CD8-positive, alpha-beta memory T cell (primary cell): ENCODE data around the gene ABHD13. TPM values are rescaled to one million over a fixed set of nuclear protein-coding genes. Genes with fewer than 3 reads are reported as not detected.

Experiments
- CTCF ChIA-PET: fragments of 350-600 bp; sonication (Branson Sonifier 250); formaldehyde crosslinking; loops from one replicate; lab custom pipeline; 2021; ENCODE audit warnings: antibody characterized with exemption; lab: Charles Lee
- POLR2A ChIA-PET: fragments of 350-600 bp; sonication (Branson Sonifier 250); formaldehyde crosslinking; loops from one replicate; lab custom pipeline; 2021; ENCODE audit warnings: antibody characterized with exemption; lab: Charles Lee
- DNase-seq, 5 donors: peaks; one replicate each; pipeline versions ENCODE4 v3.0.0 to v3.0.0-alpha.2; 2020 to 2022; ENCODE audit warnings: mixed read lengths in 1 of 5
- H3K27ac ChIP-seq: one replicate; pipeline ENCODE4 v1.7.0; 2013; ENCODE audit warnings: low read depth, mild to moderate bottlenecking, low read length, moderate library complexity
- H3K27me3 ChIP-seq: 2 replicates; pipeline ENCODE4 v1.7.0; 2013; ENCODE audit warnings: low read length, mild to moderate bottlenecking; ENCODE audit not compliant: insufficient read depth, poor library complexity, severe bottlenecking
- H3K36me3 ChIP-seq: 2 replicates; pipeline ENCODE4 v1.7.0; 2013; ENCODE audit warnings: mild to moderate bottlenecking, low read length, moderate library complexity; ENCODE audit not compliant: insufficient read depth
- H3K4me1 ChIP-seq: 2 replicates; pipeline ENCODE4 v1.7.0; 2013; ENCODE audit warnings: mild to moderate bottlenecking, low read length, moderate library complexity; ENCODE audit not compliant: insufficient read depth
- H3K4me3 ChIP-seq: 2 replicates; pipeline ENCODE4 v1.7.0; 2013; ENCODE audit warnings: mild to moderate bottlenecking, low read length
- H3K9me3 ChIP-seq: 2 replicates; pipeline ENCODE4 v1.7.0; 2013; ENCODE audit warnings: mild to moderate bottlenecking, low read length
- H3K27ac Mint-ChIP-seq, 8 donors: one replicate each; pipeline ENCODE4 v1.8.0; 2020 to 2021; ENCODE audit warnings: mixed read lengths in 8 of 8, mild to moderate bottlenecking in 6 of 8, inconsistent platforms in 3 of 8, moderate library complexity in 3 of 8
- H3K27me3 Mint-ChIP-seq, 2 donors: one replicate each; pipeline ENCODE4 v1.8.0; 2020 to 2021; ENCODE audit warnings: mixed read lengths in 2 of 2, mild to moderate bottlenecking in 1 of 2, moderate library complexity in 1 of 2
- H3K36me3 Mint-ChIP-seq, 3 donors: one replicate each; pipeline ENCODE4 v1.8.0; 2020 to 2021; ENCODE audit warnings: mixed read lengths in 3 of 3, inconsistent platforms in 1 of 3, mild to moderate bottlenecking in 1 of 3
- H3K4me1 Mint-ChIP-seq, 3 donors: one replicate each; pipeline ENCODE4 v1.8.0; 2020 to 2021; ENCODE audit warnings: mixed read lengths in 3 of 3, inconsistent platforms in 1 of 3, mild to moderate bottlenecking in 1 of 3
- H3K4me3 Mint-ChIP-seq, 7 donors: one replicate each; pipeline ENCODE4 v1.8.0; 2020 to 2021; ENCODE audit warnings: mixed read lengths in 7 of 7, mild to moderate bottlenecking in 6 of 7, moderate library complexity in 4 of 7, inconsistent platforms in 2 of 7
- H3K9me3 Mint-ChIP-seq, 5 donors: one replicate each; pipeline ENCODE4 v1.8.0; 2020 to 2022; ENCODE audit warnings: mixed read lengths in 5 of 5, mild to moderate bottlenecking in 3 of 5, moderate library complexity in 2 of 5, inconsistent platforms in 1 of 5
- polyA plus RNA-seq: library from polyadenylated mRNA; unstranded; fragments of 300-500 nt; fragmentation: Illumina TruSeq; gene quantifications from one replicate; pipeline ENCODE4 v1.2.3, GENCODE V29; 2021
- total RNA-seq, 2 experiments: library from RNA; stranded (reverse); gene quantifications; one replicate each; pipeline ENCODE4 v1.2.3, GENCODE V29; 2021

The ABHD13 gene
- total and polyA plus RNA-seq, 3 experiments from 2014 or later = 6.9 to 10.3 (median 7.4) TPM

DNA sequence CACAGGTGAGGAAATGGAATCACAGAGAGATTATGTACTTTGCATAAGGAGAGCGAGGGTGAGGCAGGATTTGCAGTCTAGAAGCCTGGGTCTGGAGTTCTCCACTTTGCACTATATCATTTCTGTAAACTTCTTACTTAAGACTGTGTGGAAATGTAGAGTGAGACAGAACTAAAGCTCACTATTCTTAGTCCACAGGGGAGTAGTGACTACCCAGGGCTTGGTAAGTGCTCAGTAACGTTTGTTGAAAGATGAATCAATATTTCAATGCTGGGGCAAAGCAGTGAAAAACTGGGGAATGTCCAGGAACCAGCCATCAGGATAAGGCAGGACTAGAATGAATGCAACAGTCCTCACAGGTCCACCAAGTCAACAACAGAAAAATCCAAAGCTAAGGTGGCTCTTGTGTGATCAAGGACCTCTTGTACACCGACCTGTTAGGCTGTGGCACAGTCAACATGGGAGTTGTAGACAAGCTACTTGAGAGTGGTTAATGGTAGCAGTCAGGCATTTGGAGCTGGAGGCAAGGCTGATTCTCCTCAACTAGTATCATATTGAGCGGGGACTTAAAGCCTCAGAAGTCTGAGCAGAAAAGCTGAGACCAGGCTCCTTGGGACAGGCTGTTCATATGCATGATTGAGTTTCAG is 50.4 kb downstream of the ABHD13 start:
- CTCF ChIA-PET = interaction anchor here (0.7 to 1.4 kb wide), 2 partner anchors 10 to 54 kb away, joined by 3 to 4 read pairs; no protein-coding TSS in a partner anchor
- Mint-ChIP-seq H3K9me3 (no peaks in the 10 kb centered on the region), H3K36me3 (peaks cover 2 to 3% (median 2%) of the 10 kb centered on the region in 3 donors), H3K4me3 (peak overlapping the region in 6 of 7 donors; percentile 21 to 37 (median 28)), H3K4me1 (peaks cover 34 to 56% (median 44%) of the 10 kb centered on the region in 3 donors), H3K27me3 (no peaks in the 10 kb centered on the region), H3K27ac (peak overlapping the region; percentile 16 to 89 (median 78))
- H3K4me1 ChIP-seq = peaks cover 9% of the 10 kb centered on the region
- no peak for DNase-seq
- no peak overlapping the region for H3K4me3 ChIP-seq
- POLR2A ChIA-PET = no interaction called here
- H3K36me3 ChIP-seq = no peaks in the 10 kb centered on the region
- no peaks in the 10 kb centered on the region for H3K9me3 ChIP-seq
- H3K27me3 ChIP-seq = no peaks in the 10 kb centered on the region
- H3K27ac ChIP-seq = no peak overlapping the region

DNA sequence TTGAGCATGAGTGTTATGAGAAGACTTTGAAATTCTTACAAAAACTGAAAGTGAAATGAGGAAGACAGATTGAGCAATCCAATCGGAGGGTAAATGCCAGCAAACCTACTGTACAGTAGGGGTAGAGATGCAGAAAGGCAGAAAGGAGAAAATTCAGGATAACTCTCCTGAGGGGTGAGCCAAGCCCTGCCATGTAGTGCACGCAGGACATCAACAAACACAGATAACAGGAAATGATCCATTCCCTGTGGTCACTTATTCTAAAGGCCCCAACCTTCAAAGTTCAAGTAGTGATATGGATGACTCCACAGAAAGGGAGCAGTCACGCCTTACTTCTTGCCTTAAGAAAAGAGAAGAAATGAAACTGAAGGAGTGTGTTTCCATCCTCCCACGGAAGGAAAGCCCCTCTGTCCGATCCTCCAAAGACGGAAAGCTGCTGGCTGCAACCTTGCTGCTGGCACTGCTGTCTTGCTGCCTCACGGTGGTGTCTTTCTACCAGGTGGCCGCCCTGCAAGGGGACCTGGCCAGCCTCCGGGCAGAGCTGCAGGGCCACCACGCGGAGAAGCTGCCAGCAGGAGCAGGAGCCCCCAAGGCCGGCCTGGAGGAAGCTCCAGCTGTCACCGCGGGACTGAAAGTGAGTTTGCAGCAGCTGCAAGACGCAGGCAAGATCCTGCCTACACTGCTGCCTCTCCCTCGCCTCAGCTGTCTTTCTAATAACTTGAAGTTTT is 51.6 kb downstream of the ABHD13 start, which contains the start of gene TNFSF13B:
TNFSF13B (plus strand) TSS at position 118 of the 728 bp plus-strand sequence; CDS start at position 296, 178 bp downstream.
- H3K4me3 ChIP-seq = peak within 1 kb of the TSS; percentile 61
- POLR2A ChIA-PET = no interaction called here
- H3K27me3 Mint-ChIP-seq = no peaks in the 10 kb centered on the region

DNA sequence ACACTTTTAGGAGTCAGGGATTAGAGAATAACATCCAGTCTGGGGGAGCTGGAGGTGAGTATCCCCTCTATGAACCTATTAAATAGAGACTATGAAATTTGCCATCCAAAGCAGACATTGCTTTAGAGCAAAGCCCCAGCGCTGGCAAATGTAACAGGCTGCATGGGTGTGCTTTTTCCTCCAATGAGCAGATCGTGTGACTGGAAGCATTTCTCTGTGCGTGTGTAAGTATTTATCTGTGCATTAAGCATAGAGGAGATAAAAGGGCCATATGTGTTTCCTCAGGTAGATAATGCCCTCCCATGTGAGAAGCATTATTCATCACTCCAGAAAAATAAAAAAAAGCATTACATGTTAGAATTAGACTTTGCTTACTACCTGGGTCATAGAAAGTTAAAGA is 52.2 kb downstream of the ABHD13 start:
- Mint-ChIP-seq H3K4me3 (peak overlapping the region; percentile 87 to 93 (median 87)), H3K9me3 (no peaks in the 10 kb centered on the region), H3K27ac (peak overlapping the region; percentile 78 to 96 (median 91)), H3K4me1 (peaks cover 34 to 59% (median 44%) of the 10 kb centered on the region in 3 donors), H3K36me3 (peaks cover 0 to 3% (median 0%) of the 10 kb centered on the region in 3 donors), H3K27me3 (no peaks in the 10 kb centered on the region)
- Histone ChIP-seq H3K36me3 (no peaks in the 10 kb centered on the region), H3K9me3 (no peaks in the 10 kb centered on the region), H3K4me3 (peak overlapping the region; percentile 61), H3K4me1 (peaks cover 9% of the 10 kb centered on the region), H3K27me3 (no peaks in the 10 kb centered on the region), H3K27ac (no peak overlapping the region)
- no peak for DNase-seq
- POLR2A ChIA-PET = no interaction called here
- CTCF ChIA-PET = interaction anchor here (1.0 to 1.4 kb wide), 2 partner anchors 51 to 238 kb away, joined by 3 read pairs; no protein-coding TSS in a partner anchor

More for the DNA sequence above, 51.6 kb downstream of the ABHD13 start, which contains the start of gene TNFSF13B:
- peak within 1 kb of the TSS; percentile 1 for H3K27ac ChIP-seq
- CTCF ChIA-PET = interaction anchor here (1.0 to 1.4 kb wide), 2 partner anchors 50 to 238 kb away, joined by 3 read pairs; no protein-coding TSS in a partner anchor
- Mint-ChIP-seq H3K9me3 (no peaks in the 10 kb centered on the region), H3K4me1 (peaks cover 34 to 59% (median 44%) of the 10 kb centered on the region in 3 donors), H3K4me3 (peak within 1 kb of the TSS; percentile 87 to 93 (median 87)), H3K36me3 (peaks cover under 1 to 3% (median 2%) of the 10 kb centered on the region in 3 donors), H3K27ac (peak within 1 kb of the TSS; percentile 80 to 96 (median 91))
- H3K9me3 ChIP-seq = no peaks in the 10 kb centered on the region
- H3K4me1 ChIP-seq = peaks cover 9% of the 10 kb centered on the region
- H3K36me3 ChIP-seq = no peaks in the 10 kb centered on the region
- DNase-seq = peak; percentile 12 to 48 (median 18)
- no peaks in the 10 kb centered on the region for H3K27me3 ChIP-seq

DNA sequence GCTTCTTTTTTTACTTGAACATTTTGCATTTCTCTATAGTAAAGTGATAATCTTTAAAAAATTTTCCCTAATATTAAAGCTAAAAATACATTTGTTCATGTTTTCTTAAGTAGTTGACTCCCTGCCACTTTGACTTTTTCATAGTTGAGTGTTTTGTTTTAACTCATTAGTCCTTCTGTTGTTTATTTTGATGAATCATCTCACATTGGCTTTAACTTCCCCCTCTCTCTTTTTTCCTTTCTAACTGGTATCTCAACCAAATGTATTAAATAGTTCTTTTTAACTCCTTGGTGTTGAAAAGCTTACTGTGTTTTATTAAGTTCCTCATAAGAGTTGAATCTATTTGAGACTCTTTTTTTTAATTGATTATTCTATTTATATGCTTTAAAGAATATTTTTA is 54.1 kb downstream of the ABHD13 start:
- Mint-ChIP-seq H3K27me3 (peaks cover 0 to 3% of the 10 kb centered on the region in 2 donors), H3K4me3 (peak overlapping the region in 1 of 7 donors; percentile 27), H3K4me1 (peaks cover 28 to 43% (median 28%) of the 10 kb centered on the region in 3 donors), H3K27ac (peak overlapping the region in 2 of 8 donors; percentile 26 to 58), H3K36me3 (peaks cover 0 to 3% (median 3%) of the 10 kb centered on the region in 3 donors), H3K9me3 (no peaks in the 10 kb centered on the region)
- POLR2A ChIA-PET = no interaction called here
- Histone ChIP-seq H3K9me3 (no peaks in the 10 kb centered on the region), H3K4me1 (peaks cover 9% of the 10 kb centered on the region), H3K36me3 (no peaks in the 10 kb centered on the region), H3K4me3 (no peak overlapping the region), H3K27me3 (no peaks in the 10 kb centered on the region), H3K27ac (no peak overlapping the region)
- no peak for DNase-seq
- CTCF ChIA-PET = no interaction called here

DNA sequence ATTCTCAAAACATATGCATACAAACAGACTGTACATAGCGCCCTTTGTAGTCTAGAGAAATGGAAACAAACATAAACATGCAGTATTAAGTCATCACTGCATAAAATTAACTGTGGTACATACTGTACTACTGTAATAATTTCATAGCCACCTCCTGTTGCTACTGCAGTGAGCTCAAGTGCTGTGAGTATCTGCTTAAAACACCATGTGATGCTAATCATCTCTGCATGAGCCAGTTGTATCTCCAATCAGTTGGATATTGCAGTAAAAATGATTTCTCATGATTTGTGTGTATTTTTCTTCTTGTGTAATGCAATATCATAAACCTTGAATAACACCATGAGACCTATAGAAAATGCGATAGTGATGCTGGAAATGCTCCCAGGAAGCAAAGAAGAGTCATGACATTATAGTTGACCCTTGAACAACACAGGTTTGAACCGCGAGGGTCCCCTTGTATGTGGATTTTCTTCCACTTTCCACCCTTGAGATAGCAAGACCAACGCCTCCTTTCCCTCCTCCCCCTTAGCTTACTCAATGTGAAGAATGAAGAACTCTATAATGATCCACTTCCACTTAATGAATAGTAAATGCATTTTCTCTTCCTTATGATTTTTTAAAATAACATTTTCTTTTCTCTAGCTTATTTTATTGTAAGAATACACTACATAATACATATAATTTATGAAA is 55.4 kb downstream of the ABHD13 start:
- no peak overlapping the region for H3K27ac ChIP-seq
- Mint-ChIP-seq H3K4me3 (peak overlapping the region in 1 of 7 donors; percentile 31), H3K27me3 (peaks cover 0 to 3% of the 10 kb centered on the region in 2 donors), H3K27ac (peak overlapping the region in 1 of 8 donors; percentile 48), H3K4me1 (peaks cover 24 to 36% (median 25%) of the 10 kb centered on the region in 3 donors), H3K9me3 (no peaks in the 10 kb centered on the region), H3K36me3 (peaks cover 0 to 3% (median 3%) of the 10 kb centered on the region in 3 donors)
- peaks cover 9% of the 10 kb centered on the region for H3K4me1 ChIP-seq
- CTCF ChIA-PET = no interaction called here
- H3K36me3 ChIP-seq = no peaks in the 10 kb centered on the region
- no peak overlapping the region for H3K4me3 ChIP-seq
- H3K27me3 ChIP-seq = no peaks in the 10 kb centered on the region
- POLR2A ChIA-PET = no interaction called here
- no peak for DNase-seq
- H3K9me3 ChIP-seq = no peaks in the 10 kb centered on the region

DNA sequence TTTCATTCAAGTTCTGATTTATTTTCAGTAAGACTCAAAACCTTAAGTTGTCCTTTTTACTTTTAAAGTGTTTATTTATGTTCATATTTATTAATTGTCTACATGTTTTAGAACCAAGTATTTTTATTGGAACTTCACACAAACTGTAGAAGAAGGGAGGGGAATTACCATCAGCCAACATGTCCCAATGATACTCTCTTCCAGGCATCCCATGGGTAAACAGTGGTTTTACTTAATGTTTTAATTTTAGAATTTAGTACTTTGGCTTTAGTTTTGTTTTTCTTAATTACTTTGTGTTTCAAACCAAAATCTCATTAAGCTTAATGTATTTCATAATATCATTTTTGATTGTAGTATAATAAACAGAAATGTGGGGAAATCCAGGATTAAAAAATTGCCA is 56.5 kb downstream of the ABHD13 start:
- H3K36me3 ChIP-seq = no peaks in the 10 kb centered on the region
- no peak overlapping the region for H3K27ac ChIP-seq
- no peaks in the 10 kb centered on the region for H3K9me3 ChIP-seq
- Mint-ChIP-seq H3K9me3 (no peaks in the 10 kb centered on the region), H3K27ac (no peak overlapping the region), H3K4me3 (no peak overlapping the region), H3K36me3 (peaks cover 3 to 5% (median 4%) of the 10 kb centered on the region in 3 donors), H3K4me1 (peaks cover 15 to 26% (median 16%) of the 10 kb centered on the region in 3 donors), H3K27me3 (peaks cover 0 to 3% of the 10 kb centered on the region in 2 donors)
- ChIA-PET POLR2A (no interaction called here), CTCF (no interaction called here)
- H3K4me1 ChIP-seq = peaks cover 9% of the 10 kb centered on the region
- no peaks in the 10 kb centered on the region for H3K27me3 ChIP-seq
- DNase-seq = no peak
- H3K4me3 ChIP-seq = no peak overlapping the region

DNA sequence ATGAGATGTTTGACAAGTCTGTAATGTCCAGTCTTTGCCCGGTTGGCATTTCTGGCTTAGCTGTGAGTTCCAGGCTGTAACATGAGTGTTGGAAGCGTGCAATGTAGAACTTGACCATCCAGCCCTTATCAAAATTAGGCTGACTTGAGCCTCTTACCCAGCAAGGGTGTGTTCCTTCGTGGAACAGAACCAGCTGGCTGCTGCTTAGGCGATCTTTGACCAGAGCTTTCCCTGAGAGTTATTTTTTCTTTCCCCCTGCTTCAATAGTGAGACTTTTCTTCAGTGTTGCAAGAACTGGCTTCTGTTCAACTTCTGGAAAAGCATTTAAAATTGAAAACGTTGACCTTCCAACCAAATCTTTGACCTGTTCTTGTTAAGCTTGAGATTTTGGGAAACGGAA is 57.9 kb downstream of the ABHD13 start:
- H3K27me3 ChIP-seq = no peaks in the 10 kb centered on the region
- POLR2A ChIA-PET = no interaction called here
- no peaks in the 10 kb centered on the region for H3K36me3 ChIP-seq
- Mint-ChIP-seq H3K4me3 (no peak overlapping the region), H3K36me3 (peaks cover 3 to 10% (median 3%) of the 10 kb centered on the region in 3 donors), H3K4me1 (peaks cover 1 to 13% (median 4%) of the 10 kb centered on the region in 3 donors), H3K27me3 (peaks cover 0 to 3% of the 10 kb centered on the region in 2 donors), H3K9me3 (no peaks in the 10 kb centered on the region), H3K27ac (no peak overlapping the region)
- H3K27ac ChIP-seq = no peak overlapping the region
- no peak overlapping the region for H3K4me3 ChIP-seq
- H3K4me1 ChIP-seq = no peaks in the 10 kb centered on the region
- CTCF ChIA-PET = no interaction called here
- no peaks in the 10 kb centered on the region for H3K9me3 ChIP-seq
- DNase-seq = no peak
